SK-N-SH treated with all-trans-retinoic acid at 6 μM for 48 hours (cell line): ENCODE data around the gene ARF1.

ENCODE experiments used
- BACH2 ChIP-seq: fragments of 250-450 bp; sonication (Bioruptor Pico); IDR thresholded peaks from 2 replicates; pipeline ENCODE4 v1.9.0; 2021; ENCODE audit warnings: mild to moderate bottlenecking, borderline replicate concordance
- CSRNP3 ChIP-seq: fragments of 250-450 bp; sonication (Bioruptor Pico); IDR thresholded peaks from 2 replicates; pipeline ENCODE4 v1.5.1; 2021; ENCODE audit warnings: mild to moderate bottlenecking, moderate library complexity
- GLIS3 ChIP-seq: fragments of 250-450 bp; sonication (Bioruptor Pico); IDR thresholded peaks from 2 replicates; pipeline ENCODE4 v1.5.0; 2020; ENCODE audit warnings: mild to moderate bottlenecking, moderate library complexity
- OSR1 ChIP-seq: fragments of 250-450 bp; sonication (Bioruptor Pico); IDR thresholded peaks from 2 replicates; pipeline ENCODE4 v1.8.0; 2022; ENCODE audit warnings: moderate library complexity, mild to moderate bottlenecking, inconsistent platforms
- PATZ1 ChIP-seq: fragments of 250-450 bp; sonication (Bioruptor Pico); IDR thresholded peaks from 2 replicates; pipeline ENCODE4 v1.8.0; 2020; ENCODE audit warnings: mild to moderate bottlenecking, moderate library complexity, borderline replicate concordance
- RARB ChIP-seq: fragments of 250-450 bp; sonication (Bioruptor Pico); IDR thresholded peaks from 2 replicates; pipeline ENCODE4 v1.8.0; 2021; ENCODE audit warnings: mild to moderate bottlenecking, moderate library complexity
- SNAI2 ChIP-seq: fragments of 250-450 bp; sonication (Bioruptor Pico); IDR thresholded peaks from 2 replicates; pipeline ENCODE4 v1.5.0; 2020; ENCODE audit warnings: mild to moderate bottlenecking, moderate library complexity
- ZC3H10 ChIP-seq: fragments of 250-450 bp; sonication (Bioruptor Pico); IDR thresholded peaks from 2 replicates; pipeline ENCODE4 v1.5.1; 2021; ENCODE audit warnings: mild to moderate bottlenecking, moderate library complexity
- ZFP30 ChIP-seq: fragments of 450-650 bp; formaldehyde crosslinking; IDR thresholded peaks from 2 replicates; pipeline ENCODE4 v1.5.0; 2022; ENCODE audit warnings: mild to moderate bottlenecking, moderate library complexity
- ZNF565 ChIP-seq: fragments of 450-650 bp; formaldehyde crosslinking; conservative IDR thresholded peaks from 2 replicates; pipeline ENCODE4 v1.5.0; 2020; ENCODE audit warnings: low read depth, mild to moderate bottlenecking, moderate library complexity
- ZNF70 ChIP-seq: fragments of 450-650 bp; formaldehyde crosslinking; IDR thresholded peaks from 2 replicates; pipeline ENCODE4 v1.5.0; 2020; ENCODE audit warnings: mild to moderate bottlenecking, moderate library complexity
- TF ChIP-seq, protein P1 (sequence below): fragments of 250-450 bp; sonication (Bioruptor Pico); IDR thresholded peaks from 2 replicates; pipeline ENCODE4 v1.5.1; 2020; ENCODE audit warnings: low read depth, mild to moderate bottlenecking, moderate library complexity

DNA sequence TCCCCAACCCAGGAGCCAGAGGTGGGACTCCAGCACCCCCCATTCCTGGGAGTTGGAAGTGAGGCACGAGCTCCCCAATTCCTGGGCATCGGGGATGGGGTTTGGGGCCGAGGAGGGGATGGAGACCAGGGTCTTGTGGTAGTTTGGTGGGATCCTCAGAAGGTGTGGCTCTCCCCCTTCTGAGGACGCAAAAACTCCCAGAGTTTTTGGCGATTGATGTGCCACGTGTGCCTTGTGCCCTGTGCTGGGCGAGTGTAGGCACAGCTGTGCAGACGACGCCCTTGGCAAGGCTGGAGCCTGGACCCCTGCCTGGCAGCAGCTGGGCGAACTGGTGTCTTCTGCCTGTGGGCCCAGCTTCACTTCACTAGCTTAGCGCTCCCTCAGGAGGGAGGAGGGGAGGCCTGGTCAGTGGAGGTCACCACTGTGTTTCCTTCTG lies 60.2 kb downstream of the ARF1 start:
- TF ChIP-seq OSR1 (CRISPR knock-in tag) (no peak), ZNF565 (CRISPR knock-in tag) (no peak), ZFP30 (CRISPR knock-in tag) (no peak), RARB (CRISPR knock-in tag) (no peak), CSRNP3 (CRISPR knock-in tag) (no peak), PATZ1 (CRISPR knock-in tag) (no peak), ZNF70 (CRISPR knock-in tag) (no peak), BACH2 (no peak), ZC3H10 (CRISPR knock-in tag) (no peak), SNAI2 (CRISPR knock-in tag) (no peak), GLIS3 (no peak)
- TF ChIP-seq, protein P1, sequence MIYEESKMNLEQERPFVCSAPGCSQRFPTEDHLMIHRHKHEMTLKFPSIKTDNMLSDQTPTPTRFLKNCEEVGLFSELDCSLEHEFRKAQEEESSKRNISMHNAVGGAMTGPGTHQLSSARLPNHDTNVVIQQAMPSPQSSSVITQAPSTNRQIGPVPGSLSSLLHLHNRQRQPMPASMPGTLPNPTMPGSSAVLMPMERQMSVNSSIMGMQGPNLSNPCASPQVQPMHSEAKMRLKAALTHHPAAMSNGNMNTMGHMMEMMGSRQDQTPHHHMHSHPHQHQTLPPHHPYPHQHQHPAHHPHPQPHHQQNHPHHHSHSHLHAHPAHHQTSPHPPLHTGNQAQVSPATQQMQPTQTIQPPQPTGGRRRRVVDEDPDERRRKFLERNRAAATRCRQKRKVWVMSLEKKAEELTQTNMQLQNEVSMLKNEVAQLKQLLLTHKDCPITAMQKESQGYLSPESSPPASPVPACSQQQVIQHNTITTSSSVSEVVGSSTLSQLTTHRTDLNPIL (CRISPR knock-in tag): no peak
